DND-41 (cell line): ENCODE measurements around the gene TNS1.

ENCODE experiments used
- ATAC-seq: fragments of 200-7000 bp; cut with Tn5 transposase; 3 replicates; pipeline ENCODE4 v1.9.1; 2021; ENCODE audit warnings: low read depth; ENCODE audit not compliant: insufficient read depth
- DNase-seq: peaks from one replicate; pipeline ENCODE4 v3.0.0-alpha.2; 2020
- H2AFZ ChIP-seq: 2 replicates; pipeline ENCODE4 v1.6.0; 2012; ENCODE audit warnings: low read depth, low read length
- H3K27ac ChIP-seq: 2 replicates; pipeline ENCODE4 v1.5.1; 2012; ENCODE audit warnings: low read length, inconsistent platforms
- H3K27me3 ChIP-seq: fragments of 200-600 bp; sonication (generic); 2 replicates; pipeline ENCODE4 v1.6.0; 2012; ENCODE audit warnings: low read length, mild to moderate bottlenecking, inconsistent platforms; ENCODE audit not compliant: insufficient read depth, poor library complexity
- H3K36me3 ChIP-seq: 2 replicates; pipeline ENCODE4 v1.5.1; 2012; ENCODE audit warnings: low read length, inconsistent platforms; ENCODE audit not compliant: insufficient read depth
- H3K4me1 ChIP-seq: 2 replicates; pipeline ENCODE4 v1.5.1; 2012; ENCODE audit warnings: mild to moderate bottlenecking, low read length; ENCODE audit not compliant: insufficient read depth
- H3K4me2 ChIP-seq: 2 replicates; pipeline ENCODE4 v1.6.0; 2012; ENCODE audit warnings: mild to moderate bottlenecking, moderate library complexity, low read length, inconsistent platforms; ENCODE audit not compliant: insufficient read depth
- H3K4me3 ChIP-seq, 2 experiments: fragments of 200-600 bp in 1 of 2; shearing (Covaris generic) in 1 of 2; 2 replicates each; pipeline ENCODE4 v1.5.1; 2012 to 2016; ENCODE audit warnings: inconsistent platforms in 2 of 2, low read length in 2 of 2, mild to moderate bottlenecking in 2 of 2, low read depth in 1 of 2, moderate library complexity in 1 of 2
- H3K79me2 ChIP-seq: 2 replicates; pipeline ENCODE4 v1.6.0; 2012; ENCODE audit warnings: low read length, inconsistent platforms; ENCODE audit not compliant: insufficient read depth
- H3K9ac ChIP-seq: 2 replicates; pipeline ENCODE4 v1.6.0; 2012; ENCODE audit warnings: low read depth, mild to moderate bottlenecking, inconsistent platforms, low read length, moderate library complexity
- H3K9me3 ChIP-seq: 2 replicates; pipeline ENCODE4 v1.5.1; 2012; ENCODE audit warnings: low read length, moderate library complexity, mild to moderate bottlenecking, inconsistent platforms; ENCODE audit not compliant: insufficient read depth, severe bottlenecking
- H4K20me1 ChIP-seq: 2 replicates; pipeline ENCODE4 v1.6.0; 2012; ENCODE audit warnings: low read length; ENCODE audit not compliant: insufficient read depth
- CTCF ChIP-seq: IDR thresholded peaks from 2 replicates; pipeline ENCODE4 v1.5.1; 2012; ENCODE audit warnings: borderline replicate concordance, low read length, moderate library complexity, mild to moderate bottlenecking; ENCODE audit not compliant: poor library complexity, severe bottlenecking; ENCODE audit errors: extremely low read depth
- EZH2 ChIP-seq: IDR thresholded peaks from 3 replicates; pipeline ENCODE4 v1.6.1; 2012; ENCODE audit warnings: borderline replicate concordance, low read depth, mild to moderate bottlenecking, moderate library complexity, low read length, inconsistent platforms; ENCODE audit not compliant: severe bottlenecking

TNS1 gene

GRCh38 chr2:217835931-217836891 lies 166.6 kb downstream of the TNS1 start:
- H3K9me3 ChIP-seq = no peaks in the 10 kb centered on the region
- DNase-seq = no peak
- no peaks in the 10 kb centered on the region for H3K36me3 ChIP-seq
- H3K4me2 ChIP-seq = no peak overlapping the region
- no peak overlapping the region for H3K27ac ChIP-seq
- H3K4me3 ChIP-seq = no peak overlapping the region
- no peaks in the 10 kb centered on the region for H3K4me1 ChIP-seq
- no peak for TF ChIP-seq CTCF
- no peak for TF ChIP-seq EZH2
- H4K20me1 ChIP-seq = no peaks in the 10 kb centered on the region
- H2AFZ ChIP-seq = no peak overlapping the region
- ATAC-seq = no peak
- H3K9ac ChIP-seq = no peak overlapping the region
- H3K79me2 ChIP-seq = no peaks in the 10 kb centered on the region
- H3K27me3 ChIP-seq = peaks cover 5% of the 10 kb centered on the region

GRCh38 chr2:217834744-217835513 lies 167.9 kb downstream of the TNS1 start:
- ATAC-seq = no peak
- DNase-seq = no peak
- H3K79me2 ChIP-seq = no peaks in the 10 kb centered on the region
- no peak overlapping the region for H3K4me2 ChIP-seq
- no peaks in the 10 kb centered on the region for H4K20me1 ChIP-seq
- TF ChIP-seq EZH2 (no peak), CTCF (no peak)
- no peaks in the 10 kb centered on the region for H3K4me1 ChIP-seq
- H3K27ac ChIP-seq = no peak overlapping the region
- H3K36me3 ChIP-seq = no peaks in the 10 kb centered on the region
- H3K4me3 ChIP-seq = no peak overlapping the region
- no peak overlapping the region for H3K9ac ChIP-seq
- no peaks in the 10 kb centered on the region for H3K9me3 ChIP-seq
- H3K27me3 ChIP-seq = peaks cover 5% of the 10 kb centered on the region
- no peak overlapping the region for H2AFZ ChIP-seq

- Histone ChIP-seq H3K79me2 (no peaks in the 10 kb centered on the region), H3K9ac (no peak overlapping the region), H3K36me3 (no peaks in the 10 kb centered on the region), H3K4me2 (no peak overlapping the region), H3K9me3 (no peaks in the 10 kb centered on the region), H3K4me3 (no peak overlapping the region), H2AFZ (no peak overlapping the region), H3K27ac (no peak overlapping the region), H3K27me3 (peaks cover 5% of the 10 kb centered on the region), H4K20me1 (no peaks in the 10 kb centered on the region), H3K4me1 (no peaks in the 10 kb centered on the region)
- DNase-seq (no peak), ATAC-seq (no peak)
- no peak for TF ChIP-seq EZH2
- no peak for TF ChIP-seq CTCF
Observed at GRCh38 chr2:217834057-217834620, 168.7 kb downstream of the TNS1 start.
